Measurements from ENCODE around the gene SLC31A2.

- no peak for TF ChIP-seq CTCF (IDR thresholded peaks at IDR 0.05; ENCODE audit: low read depth, low read length, missing input control)
- TF ChIP-seq, protein P1, sequence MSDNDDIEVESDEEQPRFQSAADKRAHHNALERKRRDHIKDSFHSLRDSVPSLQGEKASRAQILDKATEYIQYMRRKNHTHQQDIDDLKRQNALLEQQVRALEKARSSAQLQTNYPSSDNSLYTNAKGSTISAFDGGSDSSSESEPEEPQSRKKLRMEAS (IDR thresholded peaks at IDR 0.05), result peak; percentile 62
Observed at GRCh38 chr9:113158446-113158845, 7.6 kb downstream of the SLC31A2 start.
